Measurements from ENCODE around the gene CD99.
"Not testable (repeated sequence)": the region's sequence is repeated elsewhere in the genome, so short reads cannot be mapped to it uniquely, and the experiment has no call there.

The CD99 gene

GRCh38 chrX:2765549-2765830 is 74.4 kb downstream of the CD99 start:
- H3K4me3 ChIP-seq: no peak overlapping the region
- no peak overlapping the region for H3K9ac ChIP-seq
- H3K27me3 ChIP-seq: no peaks in the 10 kb centered on the region

GRCh38 chrX:2766906-2767305 is 75.8 kb downstream of the CD99 start:
- Histone ChIP-seq H3K27ac (no peak overlapping the region), H3K4me1 (peaks cover 6% of the 10 kb centered on the region), H3K9ac (no peak overlapping the region), H3K4me2 (no peak overlapping the region), H3K4me3 (no peak overlapping the region), H4K20me1 (no peaks in the 10 kb centered on the region), H3K27me3 (no peaks in the 10 kb centered on the region), H3K36me3 (no peaks in the 10 kb centered on the region), H3K9me3 (peaks cover 13% of the 10 kb centered on the region)
- TF ChIP-seq Cebpa-rat (IDR thresholded peaks at IDR 0.05): no peak

More at GRCh38 chrX:2765549-2765830, 74.4 kb downstream of the CD99 start:
- peaks cover 6% of the 10 kb centered on the region for H3K4me1 ChIP-seq
- no peaks in the 10 kb centered on the region for H3K36me3 ChIP-seq
- H3K4me2 ChIP-seq: no peak overlapping the region
- peaks cover 13% of the 10 kb centered on the region for H3K9me3 ChIP-seq
- TF ChIP-seq Cebpa-rat (IDR thresholded peaks at IDR 0.05): no peak
- no peak overlapping the region for H3K27ac ChIP-seq
- H4K20me1 ChIP-seq: no peaks in the 10 kb centered on the region

- no peak for TF ChIP-seq Cebpa-rat (IDR thresholded peaks at IDR 0.05)
- Histone ChIP-seq H3K9me3 (peaks cover 13% of the 10 kb centered on the region), H3K27ac (no peak overlapping the region), H3K27me3 (no peaks in the 10 kb centered on the region), H3K4me2 (no peak overlapping the region), H3K36me3 (no peaks in the 10 kb centered on the region), H3K9ac (no peak overlapping the region), H3K4me1 (peaks cover 6% of the 10 kb centered on the region), H4K20me1 (no peaks in the 10 kb centered on the region), H3K4me3 (no peak overlapping the region)
Observed at GRCh38 chrX:2767631-2768455, 76.7 kb downstream of the CD99 start.

GRCh38 chrX:2769615-2770014 is 78.5 kb downstream of the CD99 start:
- Histone ChIP-seq H3K36me3 (no peaks in the 10 kb centered on the region), H4K20me1 (no peaks in the 10 kb centered on the region), H3K9ac (no peak overlapping the region), H3K4me2 (no peak overlapping the region), H3K4me3 (no peak overlapping the region), H3K4me1 (peaks cover 6% of the 10 kb centered on the region), H3K9me3 (peaks cover 11% of the 10 kb centered on the region), H3K27me3 (no peaks in the 10 kb centered on the region), H3K27ac (no peak overlapping the region)
- no peak for TF ChIP-seq Cebpa-rat (IDR thresholded peaks at IDR 0.05)

- not testable (repeated sequence) for H3K9ac ChIP-seq, H3K27me3 ChIP-seq, H3K4me1 ChIP-seq, H4K20me1 ChIP-seq, H3K4me3 ChIP-seq, H3K27ac ChIP-seq, H3K4me2 ChIP-seq, H3K36me3 ChIP-seq
- H3K9me3 ChIP-seq: peaks cover 15% of the 10 kb centered on the region
Observed at GRCh38 chrX:2773166-2774055, 82.3 kb downstream of the CD99 start.

- no peak for TF ChIP-seq Cebpa-rat (IDR thresholded peaks at IDR 0.05)
- H3K9ac ChIP-seq: no peak overlapping the region
- no peak overlapping the region for H3K4me3 ChIP-seq
- no peaks in the 10 kb centered on the region for H4K20me1 ChIP-seq
- no peaks in the 10 kb centered on the region for H3K4me1 ChIP-seq
- H3K4me2 ChIP-seq: no peak overlapping the region
- H3K9me3 ChIP-seq: peaks cover 15% of the 10 kb centered on the region
- no peaks in the 10 kb centered on the region for H3K36me3 ChIP-seq
- no peak overlapping the region for H3K27ac ChIP-seq
- no peaks in the 10 kb centered on the region for H3K27me3 ChIP-seq
Observed at GRCh38 chrX:2774057-2774456, 83.0 kb downstream of the CD99 start.

GRCh38 chrX:2774776-2775175 is 83.7 kb downstream of the CD99 start:
- Histone ChIP-seq H3K4me3 (no peak overlapping the region), H3K36me3 (no peaks in the 10 kb centered on the region), H3K9ac (no peak overlapping the region), H3K4me1 (no peaks in the 10 kb centered on the region), H3K27ac (no peak overlapping the region), H3K4me2 (no peak overlapping the region), H4K20me1 (no peaks in the 10 kb centered on the region), H3K27me3 (no peaks in the 10 kb centered on the region), H3K9me3 (peaks cover 15% of the 10 kb centered on the region)
- TF ChIP-seq Cebpa-rat (IDR thresholded peaks at IDR 0.05): no peak

- not testable (repeated sequence) for H4K20me1 ChIP-seq, H3K36me3 ChIP-seq, H3K4me3 ChIP-seq, H3K4me2 ChIP-seq, H3K9me3 ChIP-seq, H3K27ac ChIP-seq, H3K27me3 ChIP-seq, H3K9ac ChIP-seq
- H3K4me1 ChIP-seq: peaks cover 12% of the 10 kb centered on the region
Observed at GRCh38 chrX:2780472-2781225, 89.6 kb downstream of the CD99 start.

- Histone ChIP-seq H3K4me3 (no peak overlapping the region), H3K4me2 (no peak overlapping the region), H3K9ac (no peak overlapping the region), H4K20me1 (no peaks in the 10 kb centered on the region), H3K9me3 (no peaks in the 10 kb centered on the region), H3K4me1 (peaks cover 12% of the 10 kb centered on the region), H3K36me3 (no peaks in the 10 kb centered on the region), H3K27me3 (no peaks in the 10 kb centered on the region), H3K27ac (no peak overlapping the region)
- TF ChIP-seq Cebpa-rat (IDR thresholded peaks at IDR 0.05): no peak
Observed at GRCh38 chrX:2781226-2781571, 90.1 kb downstream of the CD99 start.

- peaks cover 12% of the 10 kb centered on the region for H3K4me1 ChIP-seq
- H4K20me1 ChIP-seq: no peaks in the 10 kb centered on the region
Observed at GRCh38 chrX:2781698-2782097, 90.6 kb downstream of the CD99 start.

More at GRCh38 chrX:2781698-2782097, 90.6 kb downstream of the CD99 start:
- Histone ChIP-seq H3K9ac (no peak overlapping the region), H3K9me3 (no peaks in the 10 kb centered on the region), H3K36me3 (no peaks in the 10 kb centered on the region), H3K27me3 (no peaks in the 10 kb centered on the region), H3K27ac (no peak overlapping the region), H3K4me3 (no peak overlapping the region), H3K4me2 (no peak overlapping the region)
- TF ChIP-seq Cebpa-rat (IDR thresholded peaks at IDR 0.05): no peak
